ENCODE data around the gene CACNA2D2. TPM values are rescaled to one million over a fixed set of nuclear protein-coding genes. Genes with fewer than 3 reads are reported as not detected.

The CACNA2D2 gene
- total and polyA plus RNA-seq, 2 donors (not counting 1 experiment from before 2014, with no cell fraction given) = 0.06 TPM; not detected in 1

DNA sequence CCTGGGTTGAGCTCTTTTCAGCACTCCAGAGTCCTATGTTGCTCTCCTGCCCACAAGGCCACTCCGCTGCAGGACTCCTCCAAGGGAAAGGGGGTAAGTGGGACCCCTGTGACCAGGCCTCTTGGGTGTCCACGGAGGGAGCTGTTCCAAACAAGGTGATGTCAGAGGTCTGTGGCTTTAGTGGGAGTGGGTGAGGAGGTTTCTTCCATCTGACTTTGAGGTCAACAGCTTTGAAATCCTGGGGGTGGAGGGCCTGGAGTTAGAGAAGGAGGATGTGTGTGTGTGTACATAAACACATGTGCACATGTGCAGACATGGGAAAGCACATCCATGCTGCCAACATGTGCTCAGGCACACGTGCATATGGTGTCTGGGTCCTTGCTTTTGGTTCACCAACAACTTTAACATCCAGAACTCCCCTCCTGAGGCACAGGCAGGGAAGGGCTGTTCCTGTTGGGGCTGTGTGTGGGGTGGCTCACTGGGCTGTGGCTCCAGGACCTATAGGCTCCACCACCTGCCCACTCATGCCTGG is 92.8 kb downstream of the CACNA2D2 start:
- no peaks in the 10 kb centered on the region for H3K36me3 ChIP-seq (ENCODE audit: control insufficient read depth, insufficient read depth, low read length)
- H3K27me3 ChIP-seq (ENCODE audit: control insufficient read depth, insufficient read depth, low read length) = no peaks in the 10 kb centered on the region
- H3K9me3 ChIP-seq (ENCODE audit: control insufficient read depth, insufficient read depth, low read depth, low read length) = no peaks in the 10 kb centered on the region
- H4K20me1 ChIP-seq (ENCODE audit: control insufficient read depth, extremely low read depth, insufficient read depth, low read length) = no peaks in the 10 kb centered on the region
- H3K79me2 ChIP-seq (ENCODE audit: control insufficient read depth, insufficient read depth, low read length) = no peaks in the 10 kb centered on the region
- TF ChIP-seq EZH2 (IDR thresholded peaks at IDR 0.05; ENCODE audit: low read length, missing control alignments) = no peak
- TF ChIP-seq CTCF (conservative IDR thresholded peaks at IDR 0.05 in 1 of 2, IDR thresholded peaks at IDR 0.05 in 1 of 2; ENCODE audit: low read depth in 1 of 2, low read length in 2 of 2) = no peak
- H3K9ac ChIP-seq (ENCODE audit: insufficient read depth, low read length) = no peak overlapping the region
- no peak overlapping the region for H2AFZ ChIP-seq (ENCODE audit: low read length)
- H3K27ac ChIP-seq (ENCODE audit: insufficient read depth, low read length) = no peak overlapping the region
- no peaks in the 10 kb centered on the region for H3K4me1 ChIP-seq (ENCODE audit: control insufficient read depth, extremely low read depth, insufficient read depth, low read length)
- H3K4me3 ChIP-seq (replicated peaks in 1 of 4; ENCODE audit: control extremely low read depth in 1 of 4, insufficient read depth in 1 of 4, low read depth in 3 of 4, low read length in 4 of 4) = no peak overlapping the region
- no peak for DNase-seq (ENCODE audit: low read depth in 2 of 2)
- no peak overlapping the region for H3K4me2 ChIP-seq (ENCODE audit: extremely low read depth, insufficient read depth, low read length)

- H3K9me3 ChIP-seq (ENCODE audit: control insufficient read depth, insufficient read depth, low read depth, low read length) = no peaks in the 10 kb centered on the region
- H3K9ac ChIP-seq (ENCODE audit: insufficient read depth, low read length) = no peak overlapping the region
- TF ChIP-seq CTCF (conservative IDR thresholded peaks at IDR 0.05 in 1 of 2, IDR thresholded peaks at IDR 0.05 in 1 of 2; ENCODE audit: low read depth in 1 of 2, low read length in 2 of 2) (no peak), EZH2 (IDR thresholded peaks at IDR 0.05; ENCODE audit: low read length, missing control alignments) (no peak)
- no peaks in the 10 kb centered on the region for H4K20me1 ChIP-seq (ENCODE audit: control insufficient read depth, extremely low read depth, insufficient read depth, low read length)
- H2AFZ ChIP-seq (ENCODE audit: low read length) = no peak overlapping the region
- no peaks in the 10 kb centered on the region for H3K27me3 ChIP-seq (ENCODE audit: control insufficient read depth, insufficient read depth, low read length)
- H3K36me3 ChIP-seq (ENCODE audit: control insufficient read depth, insufficient read depth, low read length) = no peaks in the 10 kb centered on the region
- no peak overlapping the region for H3K4me3 ChIP-seq (replicated peaks in 1 of 4; ENCODE audit: control extremely low read depth in 1 of 4, insufficient read depth in 1 of 4, low read depth in 3 of 4, low read length in 4 of 4)
- no peak overlapping the region for H3K4me2 ChIP-seq (ENCODE audit: extremely low read depth, insufficient read depth, low read length)
- no peak overlapping the region for H3K27ac ChIP-seq (ENCODE audit: insufficient read depth, low read length)
- no peaks in the 10 kb centered on the region for H3K4me1 ChIP-seq (ENCODE audit: control insufficient read depth, extremely low read depth, insufficient read depth, low read length)
- no peak for DNase-seq (ENCODE audit: low read depth in 2 of 2)
- no peaks in the 10 kb centered on the region for H3K79me2 ChIP-seq (ENCODE audit: control insufficient read depth, insufficient read depth, low read length)
Measured at GRCh38 chr3:50410185-50410584, 93.2 kb downstream of the CACNA2D2 start.

DNA sequence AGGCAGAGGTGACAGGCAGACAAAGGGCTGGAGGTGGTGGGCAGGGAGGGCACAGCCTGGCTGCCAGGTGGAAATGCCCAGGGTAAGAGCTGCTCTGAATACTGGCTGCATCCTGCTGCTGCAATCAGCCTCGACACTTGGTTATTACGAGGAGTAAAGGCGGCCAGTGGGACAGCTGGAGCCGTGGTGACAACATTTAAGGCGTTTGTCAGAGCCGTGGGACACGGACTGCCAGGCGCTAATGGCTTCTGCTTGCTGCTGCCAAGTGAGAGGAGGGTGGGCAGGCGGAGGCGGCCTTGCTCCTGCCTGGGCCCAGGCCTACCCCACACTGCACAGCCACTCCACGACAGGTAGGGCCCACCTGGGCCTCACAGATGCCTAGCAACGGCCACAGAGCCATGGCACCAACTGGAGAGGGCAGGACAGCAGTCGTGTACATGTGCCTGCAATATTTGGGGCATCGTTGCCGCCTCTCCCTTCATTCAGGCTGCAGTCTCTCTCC is 94.9 kb downstream of the CACNA2D2 start:
- no peak for TF ChIP-seq CTCF (conservative IDR thresholded peaks at IDR 0.05 in 1 of 2, IDR thresholded peaks at IDR 0.05 in 1 of 2; ENCODE audit: low read depth in 1 of 2, low read length in 2 of 2)
- no peak for TF ChIP-seq EZH2 (IDR thresholded peaks at IDR 0.05; ENCODE audit: low read length, missing control alignments)
- no peaks in the 10 kb centered on the region for H3K36me3 ChIP-seq (ENCODE audit: control insufficient read depth, insufficient read depth, low read length)
- no peak for DNase-seq (ENCODE audit: low read depth in 2 of 2)
- no peak overlapping the region for H3K4me3 ChIP-seq (replicated peaks in 1 of 4; ENCODE audit: control extremely low read depth in 1 of 4, insufficient read depth in 1 of 4, low read depth in 3 of 4, low read length in 4 of 4)
- H3K4me1 ChIP-seq (ENCODE audit: control insufficient read depth, extremely low read depth, insufficient read depth, low read length) = no peaks in the 10 kb centered on the region
- no peaks in the 10 kb centered on the region for H3K27me3 ChIP-seq (ENCODE audit: control insufficient read depth, insufficient read depth, low read length)
- no peaks in the 10 kb centered on the region for H3K9me3 ChIP-seq (ENCODE audit: control insufficient read depth, insufficient read depth, low read depth, low read length)
- H3K27ac ChIP-seq (ENCODE audit: insufficient read depth, low read length) = no peak overlapping the region
- no peak overlapping the region for H3K9ac ChIP-seq (ENCODE audit: insufficient read depth, low read length)
- no peaks in the 10 kb centered on the region for H3K79me2 ChIP-seq (ENCODE audit: control insufficient read depth, insufficient read depth, low read length)
- no peak overlapping the region for H2AFZ ChIP-seq (ENCODE audit: low read length)
- H3K4me2 ChIP-seq (ENCODE audit: extremely low read depth, insufficient read depth, low read length) = no peak overlapping the region
- H4K20me1 ChIP-seq (ENCODE audit: control insufficient read depth, extremely low read depth, insufficient read depth, low read length) = no peaks in the 10 kb centered on the region

Data from fibroblast of lung (primary cell).